Left lung (tissue), 10 donors: Measurements from ENCODE around the gene COPS6. TPM values are rescaled to one million over a fixed set of nuclear protein-coding genes. Genes with fewer than 3 reads are reported as not detected.

Source experiments
- ATAC-seq: fragments of 200-7000 bp; cut with Tn5 transposase; one replicate; pipeline ENCODE4 v1.9.1; 2020; ENCODE audit warnings: moderate library complexity
- DNase-seq, 4 donors: peaks; one replicate each; pipeline ENCODE4 v3.0.0-alpha.2; 2013 to 2020
- H3K27ac ChIP-seq, 2 donors: fragments of 200-600 bp; sonication (generic) in 1 of 2; one replicate each; pipeline versions ENCODE4 v1.5.0 to v1.8.0; 2020 to 2021
- H3K27me3 ChIP-seq, 2 donors: fragments of 200-600 bp; sonication (generic) in 1 of 2; one replicate each; pipeline versions ENCODE4 v1.5.0 to v1.8.0; 2020 to 2021
- H3K36me3 ChIP-seq, 2 donors: fragments of 200-600 bp; sonication (generic) in 1 of 2; one replicate each; pipeline versions ENCODE4 v1.5.0 to v1.8.0; 2020 to 2021
- H3K4me1 ChIP-seq, 2 donors: fragments of 200-600 bp; one replicate each; pipeline ENCODE4 v1.8.0; 2021
- H3K4me3 ChIP-seq, 2 donors: fragments of 200-600 bp; sonication (generic) in 1 of 2; one replicate each; pipeline versions ENCODE4 v1.5.0 to v1.8.0; 2020 to 2021; ENCODE audit warnings: mild to moderate bottlenecking in 1 of 2
- H3K9me3 ChIP-seq, 2 donors: fragments of 200-600 bp; sonication (generic) in 1 of 2; one replicate each; pipeline versions ENCODE4 v1.5.0 to v1.8.0; 2020 to 2021
- CTCF ChIP-seq, 2 donors: fragments of 200-600 bp; sonication (generic) in 1 of 2; IDR thresholded peaks; one replicate each; pipeline versions ENCODE4 v1.5.0 to v1.8.0; 2021; ENCODE audit warnings: antibody characterized with exemption in 2 of 2
- intact Hi-C, 2 donors: fragments of 100-400 bp; cut with DNase I; formaldehyde crosslinking; loops; one replicate each; pipeline versions ENCODE4 v1.11.2 to v1.14.2; 2022
- polyA plus RNA-seq, 6 donors: library from polyadenylated mRNA; unstranded; fragments of 120-200 nt; gene quantifications; one replicate each; pipeline ENCODE4 v1.2.1, GENCODE V29; 2013; ENCODE audit not compliant: insufficient read length in 6 of 6
- total RNA-seq, 2 donors: library from RNA; stranded (reverse); fragmentation: NEBNext Ultra II Directional; extraction: Animal tissue kit (Norgen Biotek cat#: 25700); gene quantifications; one replicate each; pipeline ENCODE4 v1.2.1, GENCODE V29; 2021
- donor health status: DM: no; HTN: yes; CAD: no.
- donor health status: DM: no; HTN: no; CAD: no.

The COPS6 gene
- total and polyA plus RNA-seq, 8 donors: 74.2 to 139 (median 114) TPM

GRCh38 chr7:100093925-100094486 is 5.2 kb downstream of the COPS6 start:
- no peaks in the 10 kb centered on the region for H3K9me3 ChIP-seq
- peaks cover 6 to 31% of the 10 kb centered on the region in 2 donors for H3K4me1 ChIP-seq
- DNase-seq (no peak), ATAC-seq (no peak)
- no peaks in the 10 kb centered on the region for H3K27me3 ChIP-seq
- no peak overlapping the region for H3K27ac ChIP-seq
- intact Hi-C loops: no loop called here
- H3K4me3 ChIP-seq: no peak overlapping the region
- H3K36me3 ChIP-seq: peaks cover 11 to 88% of the 10 kb centered on the region in 2 donors
- TF ChIP-seq CTCF (IDR thresholded peaks at IDR 0.05): no peak

- intact Hi-C loops: no loop called here
- TF ChIP-seq CTCF (IDR thresholded peaks at IDR 0.05): no peak
- peaks cover 11 to 92% of the 10 kb centered on the region in 2 donors for H3K36me3 ChIP-seq
- H3K9me3 ChIP-seq: no peaks in the 10 kb centered on the region
- ATAC-seq (no peak), DNase-seq (no peak)
- H3K27ac ChIP-seq: no peak overlapping the region
- H3K4me3 ChIP-seq: no peak overlapping the region
- H3K27me3 ChIP-seq: no peaks in the 10 kb centered on the region
- H3K4me1 ChIP-seq: peaks cover 16 to 30% of the 10 kb centered on the region in 2 donors
Measured at GRCh38 chr7:100095289-100095688, 6.5 kb downstream of the COPS6 start.

GRCh38 chr7:100095704-100096103 is 6.9 kb downstream of the COPS6 start:
- H3K27me3 ChIP-seq: no peaks in the 10 kb centered on the region
- peaks cover 16 to 27% of the 10 kb centered on the region in 2 donors for H3K4me1 ChIP-seq
- TF ChIP-seq CTCF (IDR thresholded peaks at IDR 0.05): no peak
- DNase-seq (no peak), ATAC-seq (no peak)
- H3K36me3 ChIP-seq: peaks cover 11 to 88% of the 10 kb centered on the region in 2 donors
- H3K27ac ChIP-seq: no peak overlapping the region
- H3K4me3 ChIP-seq: no peak overlapping the region
- H3K9me3 ChIP-seq: no peaks in the 10 kb centered on the region
- intact Hi-C loops: no loop called here

- no peak for ATAC-seq
- Histone ChIP-seq H3K4me3 (no peak overlapping the region), H3K36me3 (peaks cover 11 to 65% of the 10 kb centered on the region in 2 donors)
Measured at GRCh38 chr7:100098913-100099312, 10.1 kb downstream of the COPS6 start.

GRCh38 chr7:100099452-100099851 is 10.7 kb downstream of the COPS6 start:
- no peak overlapping the region for H3K27ac ChIP-seq
- intact Hi-C loops: no loop called here
- peaks cover 20 to 28% of the 10 kb centered on the region in 2 donors for H3K4me1 ChIP-seq
- DNase-seq (no peak), ATAC-seq (no peak)
- peaks cover 11 to 65% of the 10 kb centered on the region in 2 donors for H3K36me3 ChIP-seq
- H3K4me3 ChIP-seq: peak overlapping the region; percentile 90 to 95
- no peaks in the 10 kb centered on the region for H3K9me3 ChIP-seq
- H3K27me3 ChIP-seq: no peaks in the 10 kb centered on the region
- no peak for TF ChIP-seq CTCF (IDR thresholded peaks at IDR 0.05)

More at GRCh38 chr7:100098913-100099312, 10.1 kb downstream of the COPS6 start:
- no peaks in the 10 kb centered on the region for H3K27me3 ChIP-seq
- peaks cover 20 to 28% of the 10 kb centered on the region in 2 donors for H3K4me1 ChIP-seq
- no peak for DNase-seq
- no peaks in the 10 kb centered on the region for H3K9me3 ChIP-seq
- no peak for TF ChIP-seq CTCF (IDR thresholded peaks at IDR 0.05)
- H3K27ac ChIP-seq: peak overlapping the region in 1 of 2 donors; percentile 18
- intact Hi-C loops: no loop called here
